Stimulated activated CD4-positive, alpha-beta T cell treated with anti-CD3 and anti-CD28 coated beads, Interleukin-12 subunit alpha, Interleukin-12 subunit beta, amount 100 ng/mL, for 4 hours (primary cell): ENCODE results near the gene NXF1.
"Not testable (repeated sequence)": the region's sequence is repeated elsewhere in the genome, so short reads cannot be mapped to it uniquely, and the experiment has no call there.

Source experiments
- DNase-seq: peaks from one replicate; pipeline ENCODE4 v3.0.0-alpha.2; 2020

Gene NXF1

GRCh38 chr11:62787005-62787759, 18.1 kb downstream of the NXF1 start, which contains the start of gene TMEM179B:
Gene TMEM179B (plus strand): TSS chr11:62787402. CDS start chr11:62787432, 30 bp downstream.
- peak; percentile 96 for DNase-seq

GRCh38 chr11:62786318-62787004, 18.8 kb downstream of the NXF1 start:
- DNase-seq, result peak; percentile 77

- DNase-seq, result no peak
These were observed 22.5 kb downstream of the NXF1 start for GRCh38 chr11:62782753-62783152.

- DNase-seq, result no peak
These were observed 26.8 kb downstream of the NXF1 start for GRCh38 chr11:62778441-62778840.

GRCh38 chr11:62777389-62777788, 27.9 kb downstream of the NXF1 start:
- no peak for DNase-seq

GRCh38 chr11:62775646-62776045, 29.6 kb downstream of the NXF1 start:
- DNase-seq, result no peak

- DNase-seq, result no peak
These were observed 30.8 kb downstream of the NXF1 start for GRCh38 chr11:62774407-62774806.

GRCh38 chr11:62771144-62772021, 33.9 kb downstream of the NXF1 start, which contains the start of gene TAF6L:
Gene TAF6L (plus strand): TSS chr11:62771396. CDS start chr11:62775784, 4,388 bp downstream.
- DNase-seq, result peak; percentile 91

- DNase-seq, result no peak
These were observed 34.5 kb downstream of the NXF1 start for GRCh38 chr11:62770778-62771143.

- DNase-seq, result not testable (repeated sequence)
These were observed 44.4 kb downstream of the NXF1 start for GRCh38 chr11:62760867-62761227.

GRCh38 chr11:62757846-62758788, 47.1 kb downstream of the NXF1 start:
- no peak for DNase-seq

GRCh38 chr11:62755086-62755615, 50.1 kb downstream of the NXF1 start:
- DNase-seq, result no peak

GRCh38 chr11:62753736-62754603, 51.3 kb downstream of the NXF1 start, which contains the start of gene ZBTB3:
Gene ZBTB3 (minus strand): TSS chr11:62754160. CDS start chr11:62753664, 496 bp downstream.
- DNase-seq, result peak; percentile 96

- no peak for DNase-seq
These were observed 52.1 kb downstream of the NXF1 start for GRCh38 chr11:62752994-62753735.

GRCh38 chr11:62752177-62752785, 53.0 kb downstream of the NXF1 start:
- DNase-seq, result no peak

GRCh38 chr11:62749931-62750330, 55.3 kb downstream of the NXF1 start:
- not testable (repeated sequence) for DNase-seq

GRCh38 chr11:62747475-62748160, 57.6 kb downstream of the NXF1 start:
- DNase-seq, result no peak
